BLaER1 treated with 17β-estradiol and CSF1 and Interleukin-3, amounts not matched to agents 10 nM and 100 nM (cell line): ENCODE data around the gene KCTD16.

Experiments used
- H3K27ac ChIP-seq, 11 experiments: shearing (Covaris generic); formaldehyde crosslinking; 2 replicates each; pipeline ENCODE4 v1.8.1; 2022
- H3K27me3 ChIP-seq, 11 experiments: shearing (Covaris generic); formaldehyde crosslinking; 2 replicates each; pipeline ENCODE4 v1.8.1; 2022
- H3K36me3 ChIP-seq, 11 experiments: shearing (Covaris generic); formaldehyde crosslinking; 2 replicates each; pipeline ENCODE4 v1.8.1; 2022
- H3K4me1 ChIP-seq, 10 experiments: shearing (Covaris generic); formaldehyde crosslinking; 2 replicates each; pipeline ENCODE4 v1.8.1; 2022
- H3K4me2 ChIP-seq, 11 experiments: shearing (Covaris generic); formaldehyde crosslinking; 2 replicates each; pipeline ENCODE4 v1.8.1; 2022
- H3K4me3 ChIP-seq, 10 experiments: shearing (Covaris generic); formaldehyde crosslinking; 2 replicates each; pipeline ENCODE4 v1.8.1; 2022
- H3K9ac ChIP-seq, 11 experiments: shearing (Covaris generic); formaldehyde crosslinking; 2 replicates each; pipeline ENCODE4 v1.8.1; 2022
- H3K9me3 ChIP-seq, 11 experiments: shearing (Covaris generic); formaldehyde crosslinking; replicated peaks in 1 of 11; 2 replicates each; pipeline ENCODE4 v1.8.1; 2022
- H4K20me1 ChIP-seq, 11 experiments: shearing (Covaris generic); formaldehyde crosslinking; 2 replicates each; pipeline ENCODE4 v1.8.1; 2022
- Cebpa-rat ChIP-seq, 11 experiments: shearing (Covaris generic); IDR thresholded peaks; 2 replicates each; pipeline ENCODE4 v1.8.1; 2022

The KCTD16 gene

GRCh38 chr5:144170276-144171024 lies at the start of gene KCTD16, which contains the start of gene YIPF5:
KCTD16 (plus strand) TSS chr5:144170873.
YIPF5 (minus strand) TSS chr5:144170659; CDS start chr5:144169955, 704 bp downstream.
- Histone ChIP-seq H3K9ac (peak within 1 kb of the TSS; percentile 74 to 93 (median 87)), H3K27me3 (no peaks in the 10 kb centered on the region), H3K4me1 (peaks cover 16 to 34% (median 25%) of the 10 kb centered on the region in 10 experiments), H3K9me3 (no peaks in the 10 kb centered on the region), H4K20me1 (peaks cover 0 to 8% (median 0%) of the 10 kb centered on the region in 11 experiments; a peak in 1 of 22 replicates), H3K4me3 (peak within 1 kb of the TSS; percentile 72 to 93 (median 82)), H3K36me3 (peaks cover 12 to 38% (median 30%) of the 10 kb centered on the region in 11 experiments; a peak in 21 of 22 replicates), H3K4me2 (peak within 1 kb of the TSS; percentile 87 to 95 (median 91)), H3K27ac (peak within 1 kb of the TSS; percentile 71 to 92 (median 84))
- no peak for TF ChIP-seq Cebpa-rat (IDR thresholded peaks at IDR 0.05)

- Histone ChIP-seq H4K20me1 (no peaks in the 10 kb centered on the region), H3K4me3 (no peak overlapping the region), H3K27me3 (no peaks in the 10 kb centered on the region), H3K9ac (no peak overlapping the region), H3K4me2 (no peak overlapping the region), H3K4me1 (no peaks in the 10 kb centered on the region), H3K9me3 (peaks cover 0 to 16% (median 9%) of the 10 kb centered on the region in 11 experiments; a peak in 12 of 22 replicates), H3K27ac (no peak overlapping the region), H3K36me3 (no peaks in the 10 kb centered on the region)
- no peak for TF ChIP-seq Cebpa-rat (IDR thresholded peaks at IDR 0.05)
These were observed 49.1 kb upstream of the KCTD16 start for GRCh38 chr5:144121577-144121976.

GRCh38 chr5:144122081-144122480 lies 48.6 kb upstream of the KCTD16 start:
- no peaks in the 10 kb centered on the region for H3K36me3 ChIP-seq
- H3K9ac ChIP-seq, result no peak overlapping the region
- H3K27me3 ChIP-seq, result no peaks in the 10 kb centered on the region
- H3K4me3 ChIP-seq, result no peak overlapping the region
- H3K4me1 ChIP-seq, result no peaks in the 10 kb centered on the region
- no peak overlapping the region for H3K27ac ChIP-seq
- no peak overlapping the region for H3K4me2 ChIP-seq
- H4K20me1 ChIP-seq, result no peaks in the 10 kb centered on the region
- no peak for TF ChIP-seq Cebpa-rat (IDR thresholded peaks at IDR 0.05)
- H3K9me3 ChIP-seq, result peaks cover 0 to 16% (median 9%) of the 10 kb centered on the region in 11 experiments; a peak in 12 of 22 replicates

GRCh38 chr5:144122641-144123040 lies 48.0 kb upstream of the KCTD16 start:
- Histone ChIP-seq H3K36me3 (no peaks in the 10 kb centered on the region), H3K9me3 (peaks cover 0 to 16% (median 9%) of the 10 kb centered on the region in 11 experiments; a peak in 12 of 22 replicates), H3K4me2 (no peak overlapping the region), H3K27ac (no peak overlapping the region), H3K4me3 (no peak overlapping the region), H3K9ac (no peak overlapping the region), H4K20me1 (no peaks in the 10 kb centered on the region), H3K27me3 (no peaks in the 10 kb centered on the region), H3K4me1 (no peaks in the 10 kb centered on the region)
- TF ChIP-seq Cebpa-rat (IDR thresholded peaks at IDR 0.05), result no peak

- no peak overlapping the region for H3K9ac ChIP-seq
- no peak overlapping the region for H3K27ac ChIP-seq
- H3K9me3 ChIP-seq, result peaks cover 0 to 4% (median 0%) of the 10 kb centered on the region in 11 experiments; a peak in 3 of 22 replicates
- TF ChIP-seq Cebpa-rat (IDR thresholded peaks at IDR 0.05), result no peak
- H3K4me3 ChIP-seq, result no peak overlapping the region
- H4K20me1 ChIP-seq, result no peaks in the 10 kb centered on the region
- no peaks in the 10 kb centered on the region for H3K4me1 ChIP-seq
- no peak overlapping the region for H3K4me2 ChIP-seq
- H3K27me3 ChIP-seq, result no peaks in the 10 kb centered on the region
- H3K36me3 ChIP-seq, result no peaks in the 10 kb centered on the region
These were observed 45.4 kb upstream of the KCTD16 start for GRCh38 chr5:144125163-144125726.

- Histone ChIP-seq H3K36me3 (no peaks in the 10 kb centered on the region), H4K20me1 (no peaks in the 10 kb centered on the region), H3K4me3 (no peak overlapping the region), H3K9ac (no peak overlapping the region), H3K4me2 (no peak overlapping the region), H3K9me3 (no peaks in the 10 kb centered on the region), H3K27me3 (no peaks in the 10 kb centered on the region), H3K4me1 (peaks cover 0 to 8% (median 4%) of the 10 kb centered on the region in 10 experiments; a peak in 9 of 20 replicates), H3K27ac (no peak overlapping the region)
- no peak for TF ChIP-seq Cebpa-rat (IDR thresholded peaks at IDR 0.05)
These were observed 44.0 kb upstream of the KCTD16 start for GRCh38 chr5:144126707-144127106.

GRCh38 chr5:144128844-144129243 lies 41.8 kb upstream of the KCTD16 start:
- no peak for TF ChIP-seq Cebpa-rat (IDR thresholded peaks at IDR 0.05)
- Histone ChIP-seq H3K4me3 (no peak overlapping the region), H3K4me2 (no peak overlapping the region), H3K9ac (no peak overlapping the region), H3K27ac (no peak overlapping the region), H4K20me1 (no peaks in the 10 kb centered on the region), H3K9me3 (no peaks in the 10 kb centered on the region), H3K27me3 (no peaks in the 10 kb centered on the region), H3K4me1 (peaks cover 0 to 8% (median 4%) of the 10 kb centered on the region in 10 experiments; a peak in 9 of 20 replicates), H3K36me3 (no peaks in the 10 kb centered on the region)

GRCh38 chr5:144130306-144130705 lies 40.4 kb upstream of the KCTD16 start:
- Histone ChIP-seq H3K36me3 (no peaks in the 10 kb centered on the region), H3K9ac (no peak overlapping the region), H3K27me3 (no peaks in the 10 kb centered on the region), H3K4me1 (peaks cover 0 to 10% (median 5%) of the 10 kb centered on the region in 10 experiments; a peak in 10 of 20 replicates), H3K4me2 (no peak overlapping the region), H3K9me3 (no peaks in the 10 kb centered on the region), H3K4me3 (no peak overlapping the region), H4K20me1 (no peaks in the 10 kb centered on the region), H3K27ac (no peak overlapping the region)
- no peak for TF ChIP-seq Cebpa-rat (IDR thresholded peaks at IDR 0.05)

GRCh38 chr5:144131261-144131660 lies 39.4 kb upstream of the KCTD16 start:
- H3K4me1 ChIP-seq, result peaks cover 0 to 16% (median 5%) of the 10 kb centered on the region in 10 experiments; a peak in 10 of 20 replicates
- no peak overlapping the region for H3K4me3 ChIP-seq
- no peak for TF ChIP-seq Cebpa-rat (IDR thresholded peaks at IDR 0.05)
- no peak overlapping the region for H3K9ac ChIP-seq
- no peaks in the 10 kb centered on the region for H3K36me3 ChIP-seq
- H3K27ac ChIP-seq, result no peak overlapping the region
- no peaks in the 10 kb centered on the region for H3K27me3 ChIP-seq
- no peaks in the 10 kb centered on the region for H3K9me3 ChIP-seq
- peak overlapping the region in 4 of 11 experiments; percentile 9 to 38 (median 30); a peak in 6 of 22 replicates for H3K4me2 ChIP-seq
- no peaks in the 10 kb centered on the region for H4K20me1 ChIP-seq
